ENCODE data around the gene SLC2A4.
A peak's percentile ranks its signal among the peaks of the same experiment; 100 is the strongest.
"Not testable (repeated sequence)": the region's sequence is repeated elsewhere in the genome, so short reads cannot be mapped to it uniquely, and the experiment has no call there.

The SLC2A4 gene

GRCh38 chr17:7239091-7240027 is 42.2 kb upstream of the SLC2A4 start, which contains the start of gene PHF23:
PHF23 (minus strand) TSS chr17:7239457; CDS start chr17:7239279, 178 bp downstream.
- peak within 1 kb of the TSS; percentile 89 for H3K9ac ChIP-seq (ENCODE audit: low read depth, low read length)
- H3K27me3 ChIP-seq (ENCODE audit: control insufficient read depth, insufficient read depth, low read length), result no peaks in the 10 kb centered on the region
- peaks cover 29% of the 10 kb centered on the region for H3K36me3 ChIP-seq (ENCODE audit: control insufficient read depth, insufficient read depth, low read length)
- no peaks in the 10 kb centered on the region for H3K9me3 ChIP-seq (ENCODE audit: control insufficient read depth, insufficient read depth, low read length)
- H3K4me3 ChIP-seq (ENCODE audit: low read depth, low read length), result peak within 1 kb of the TSS; percentile 95
- peaks cover 11% of the 10 kb centered on the region for H3K4me1 ChIP-seq (ENCODE audit: control insufficient read depth, insufficient read depth, low read length)

DNA sequence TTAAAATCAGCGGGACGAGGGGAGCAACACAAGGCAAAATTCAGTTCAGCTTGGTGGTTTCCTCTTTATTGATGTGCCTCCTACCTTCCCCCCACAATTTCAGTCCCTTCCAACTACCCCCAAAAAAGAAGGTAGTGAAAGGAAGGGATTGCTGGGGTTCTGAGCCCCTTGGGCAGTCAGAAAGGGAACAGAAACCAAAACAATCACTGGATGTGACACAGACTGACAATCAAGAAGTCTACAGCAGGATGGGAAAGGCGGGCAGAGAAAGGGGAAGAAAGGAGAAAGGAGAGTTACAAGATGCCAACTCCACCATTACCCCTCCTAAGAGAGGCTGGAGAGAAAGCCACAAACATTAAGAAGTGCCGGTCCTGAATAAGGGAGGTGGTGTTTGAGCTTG is 41.1 kb upstream of the SLC2A4 start:
- no peaks in the 10 kb centered on the region for H3K9me3 ChIP-seq (ENCODE audit: control insufficient read depth, insufficient read depth, low read length)
- no peak overlapping the region for H3K9ac ChIP-seq (ENCODE audit: low read depth, low read length)
- H3K27me3 ChIP-seq (ENCODE audit: control insufficient read depth, insufficient read depth, low read length), result no peaks in the 10 kb centered on the region
- H3K4me3 ChIP-seq (ENCODE audit: low read depth, low read length), result peak overlapping the region; percentile 95
- peaks cover 23% of the 10 kb centered on the region for H3K36me3 ChIP-seq (ENCODE audit: control insufficient read depth, insufficient read depth, low read length)
- peaks cover 11% of the 10 kb centered on the region for H3K4me1 ChIP-seq (ENCODE audit: control insufficient read depth, insufficient read depth, low read length)

DNA sequence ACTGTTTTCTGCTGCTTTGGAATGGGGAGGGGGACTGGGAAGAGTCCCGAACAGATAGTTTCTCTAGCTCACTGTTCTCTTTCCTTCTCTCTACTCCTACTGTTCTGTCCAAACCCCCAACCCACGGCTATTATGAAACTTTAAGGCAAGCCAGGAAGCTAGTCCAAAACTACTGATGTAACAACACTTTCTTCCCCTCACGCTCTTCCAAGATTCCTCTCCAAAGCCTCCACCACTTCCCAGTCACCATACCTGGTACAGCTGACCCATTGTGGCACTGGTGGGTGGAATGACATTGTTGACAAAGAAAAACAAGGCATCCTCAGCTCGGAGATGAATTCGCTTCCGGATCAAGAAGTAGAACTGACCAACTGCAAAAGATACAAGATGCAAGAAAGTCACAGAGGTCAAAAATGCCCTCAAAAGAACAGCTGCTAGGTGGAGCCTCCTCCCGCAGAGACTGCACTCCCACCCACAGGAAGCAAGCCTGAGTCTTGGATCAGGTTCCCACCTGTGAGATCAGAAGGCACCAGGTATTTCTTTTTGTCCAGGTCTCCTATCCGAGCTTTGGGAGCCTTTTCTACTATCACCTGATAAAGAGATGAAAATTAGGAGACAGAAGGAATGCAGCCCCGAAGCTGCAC is 40.3 kb upstream of the SLC2A4 start:
- Histone ChIP-seq H3K4me1 (ENCODE audit: control insufficient read depth, insufficient read depth, low read length) (peaks cover 11% of the 10 kb centered on the region), H3K27me3 (ENCODE audit: control insufficient read depth, insufficient read depth, low read length) (no peaks in the 10 kb centered on the region), H3K9me3 (ENCODE audit: control insufficient read depth, insufficient read depth, low read length) (no peaks in the 10 kb centered on the region), H3K9ac (ENCODE audit: low read depth, low read length) (peak overlapping the region; percentile 40), H3K4me3 (ENCODE audit: low read depth, low read length) (peak overlapping the region; percentile 95), H3K36me3 (ENCODE audit: control insufficient read depth, insufficient read depth, low read length) (peaks cover 21% of the 10 kb centered on the region)

DNA sequence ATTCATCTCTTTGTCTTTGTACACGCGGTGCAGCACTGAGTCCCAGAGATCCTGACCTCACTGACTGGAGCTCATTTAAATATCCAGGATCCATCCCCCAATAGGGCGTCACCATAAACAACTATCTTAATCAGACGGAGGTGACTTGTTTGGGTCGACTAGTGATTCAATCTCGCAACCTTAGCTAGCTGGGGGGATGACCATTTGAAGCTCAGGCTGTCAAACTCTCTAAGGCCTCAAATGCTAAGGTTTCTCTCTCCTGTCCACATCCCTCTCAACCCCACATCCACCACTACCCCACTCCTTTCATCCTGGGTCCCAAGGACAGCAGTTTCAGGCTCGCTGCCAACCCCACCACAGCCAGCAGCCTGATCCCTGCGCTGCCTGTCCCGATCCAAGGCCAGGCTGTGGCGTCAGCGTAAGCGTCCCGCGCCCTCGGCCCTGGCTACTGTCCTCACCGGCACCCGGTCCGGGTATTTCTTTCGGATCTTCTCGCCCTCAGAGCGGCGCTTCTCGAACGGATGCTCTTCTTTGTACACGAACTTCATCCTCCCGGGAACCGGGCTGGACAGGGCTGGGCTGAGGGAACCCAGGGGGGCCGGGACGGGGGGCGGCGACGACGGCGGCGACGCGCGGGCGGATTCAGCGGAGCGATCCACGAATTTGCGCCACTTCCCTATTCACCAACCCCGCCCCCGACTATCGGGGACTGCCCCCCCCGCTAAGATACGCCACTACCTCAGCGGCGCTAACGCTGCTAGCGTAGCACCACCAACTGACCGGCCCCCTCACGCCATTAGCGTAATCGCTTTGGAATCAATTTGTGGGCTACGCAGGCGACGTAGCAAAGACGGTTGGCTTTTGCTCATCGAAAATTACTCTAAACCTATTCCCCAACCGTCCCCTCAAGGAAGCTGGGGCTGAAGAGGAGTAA is 39.5 kb upstream of the SLC2A4 start, which contains the start of gene GABARAP:
TSS of gene GABARAP (minus strand) at position 667 of the 934 bp plus-strand sequence. CDS start at position 548, 119 bp downstream.
- no peaks in the 10 kb centered on the region for H3K9me3 ChIP-seq (ENCODE audit: control insufficient read depth, insufficient read depth, low read length)
- H3K4me1 ChIP-seq (ENCODE audit: control insufficient read depth, insufficient read depth, low read length), result peaks cover 10% of the 10 kb centered on the region
- H3K4me3 ChIP-seq (ENCODE audit: low read depth, low read length), result peak within 1 kb of the TSS; percentile 95
- H3K36me3 ChIP-seq (ENCODE audit: control insufficient read depth, insufficient read depth, low read length), result peaks cover 14% of the 10 kb centered on the region
- no peaks in the 10 kb centered on the region for H3K27me3 ChIP-seq (ENCODE audit: control insufficient read depth, insufficient read depth, low read length)
- H3K9ac ChIP-seq (ENCODE audit: low read depth, low read length), result peak within 1 kb of the TSS; percentile 86

DNA sequence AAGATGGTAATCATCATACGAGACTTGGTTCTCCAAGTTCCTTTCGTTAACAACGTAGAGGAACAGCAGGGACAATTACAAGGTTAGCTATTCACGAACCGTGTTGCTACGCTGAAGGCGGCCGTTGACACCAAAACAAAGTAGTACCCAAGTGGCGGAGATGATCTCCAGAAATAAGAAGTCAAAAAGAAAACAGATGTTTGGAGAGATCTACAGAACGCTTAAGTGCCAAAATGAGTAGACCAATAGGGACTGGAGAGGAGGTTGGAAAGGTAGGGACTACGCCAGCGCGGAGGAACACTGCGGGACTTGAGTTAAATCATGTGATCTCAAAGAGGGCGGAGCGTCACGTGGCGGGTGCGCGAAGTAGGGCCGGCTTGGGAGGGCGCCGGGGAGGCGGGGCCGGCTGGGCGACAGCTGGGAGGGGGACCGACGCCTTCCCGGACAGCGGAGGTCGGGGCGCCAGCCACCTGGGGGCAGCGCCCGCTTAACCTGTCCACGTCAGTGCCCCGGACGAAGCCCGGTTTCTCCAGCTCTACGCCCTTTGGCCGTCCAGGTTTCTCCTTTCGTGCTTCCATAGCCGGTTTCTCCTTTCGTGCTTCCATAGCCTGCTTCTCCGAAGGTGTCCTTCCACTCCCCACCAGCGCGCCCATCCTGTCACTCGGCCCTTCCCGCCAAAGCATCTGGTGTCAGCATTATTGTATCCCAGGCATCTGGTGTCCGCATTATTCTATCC is 38.6 kb upstream of the SLC2A4 start:
- H3K36me3 ChIP-seq (ENCODE audit: control insufficient read depth, insufficient read depth, low read length), result peaks cover 14% of the 10 kb centered on the region
- no peaks in the 10 kb centered on the region for H3K27me3 ChIP-seq (ENCODE audit: control insufficient read depth, insufficient read depth, low read length)
- H3K9me3 ChIP-seq (ENCODE audit: control insufficient read depth, insufficient read depth, low read length), result no peaks in the 10 kb centered on the region
- peak overlapping the region; percentile 95 for H3K4me3 ChIP-seq (ENCODE audit: low read depth, low read length)
- H3K9ac ChIP-seq (ENCODE audit: low read depth, low read length), result peak overlapping the region; percentile 70
- peaks cover 6% of the 10 kb centered on the region for H3K4me1 ChIP-seq (ENCODE audit: control insufficient read depth, insufficient read depth, low read length)

GRCh38 chr17:7243453-7243729 is 38.1 kb upstream of the SLC2A4 start:
- peaks cover 6% of the 10 kb centered on the region for H3K4me1 ChIP-seq (ENCODE audit: control insufficient read depth, insufficient read depth, low read length)
- peak overlapping the region; percentile 95 for H3K4me3 ChIP-seq (ENCODE audit: low read depth, low read length)
- peak overlapping the region; percentile 57 for H3K9ac ChIP-seq (ENCODE audit: low read depth, low read length)
- H3K9me3 ChIP-seq (ENCODE audit: control insufficient read depth, insufficient read depth, low read length), result no peaks in the 10 kb centered on the region
- no peaks in the 10 kb centered on the region for H3K27me3 ChIP-seq (ENCODE audit: control insufficient read depth, insufficient read depth, low read length)
- H3K36me3 ChIP-seq (ENCODE audit: control insufficient read depth, insufficient read depth, low read length), result peaks cover 14% of the 10 kb centered on the region

GRCh38 chr17:7243838-7244237 is 37.7 kb upstream of the SLC2A4 start:
- not testable (repeated sequence) for H3K4me1 ChIP-seq (ENCODE audit: control insufficient read depth, insufficient read depth, low read length); H3K4me3 ChIP-seq (ENCODE audit: low read depth, low read length); H3K9ac ChIP-seq (ENCODE audit: low read depth, low read length); H3K27me3 ChIP-seq (ENCODE audit: control insufficient read depth, insufficient read depth, low read length); H3K9me3 ChIP-seq (ENCODE audit: control insufficient read depth, insufficient read depth, low read length)
- peaks cover 14% of the 10 kb centered on the region for H3K36me3 ChIP-seq (ENCODE audit: control insufficient read depth, insufficient read depth, low read length)

DNA sequence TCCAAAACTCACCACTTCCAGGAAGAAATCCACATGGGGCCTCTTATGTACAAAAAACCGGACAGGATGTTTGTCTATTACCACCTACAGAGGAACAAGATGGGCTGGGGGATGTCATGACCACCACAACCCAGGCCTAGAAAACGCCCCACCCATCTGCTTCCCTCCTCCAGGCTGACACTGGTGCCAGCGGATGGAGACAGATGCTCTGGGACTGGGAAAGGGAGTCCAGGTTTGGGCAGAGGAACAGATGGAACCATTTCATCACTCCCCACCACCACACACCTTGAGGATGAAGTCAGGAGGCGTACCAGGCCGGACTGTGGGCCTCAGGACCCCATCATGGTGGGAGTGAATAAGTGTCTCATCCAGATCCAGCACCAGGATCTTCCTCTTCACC is 34.7 kb upstream of the SLC2A4 start:
- no peaks in the 10 kb centered on the region for H3K27me3 ChIP-seq (ENCODE audit: control insufficient read depth, insufficient read depth, low read length)
- no peak overlapping the region for H3K9ac ChIP-seq (ENCODE audit: low read depth, low read length)
- H3K4me1 ChIP-seq (ENCODE audit: control insufficient read depth, insufficient read depth, low read length), result peaks cover 3% of the 10 kb centered on the region
- H3K36me3 ChIP-seq (ENCODE audit: control insufficient read depth, insufficient read depth, low read length), result peaks cover 11% of the 10 kb centered on the region
- no peak overlapping the region for H3K4me3 ChIP-seq (ENCODE audit: low read depth, low read length)
- no peaks in the 10 kb centered on the region for H3K9me3 ChIP-seq (ENCODE audit: control insufficient read depth, insufficient read depth, low read length)

DNA sequence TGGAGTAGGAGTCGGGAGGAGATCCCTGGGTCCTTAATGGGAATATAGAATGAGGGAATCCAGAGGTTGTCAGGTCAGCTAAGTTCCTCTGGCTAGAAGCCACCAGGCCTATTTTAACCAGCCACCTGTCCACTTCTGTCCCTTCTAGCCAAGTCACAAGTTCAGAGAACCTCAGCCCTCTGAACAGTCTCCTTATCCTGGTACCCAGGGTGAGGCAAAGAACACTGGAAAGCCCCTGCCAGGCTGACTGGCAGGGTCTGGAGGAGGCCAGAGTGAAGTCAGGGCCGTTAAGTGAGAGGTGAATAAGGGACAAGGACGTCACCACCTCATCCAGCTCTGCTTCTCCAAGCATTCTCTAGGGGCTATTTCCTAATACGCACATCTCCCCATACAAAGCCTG is 32.7 kb upstream of the SLC2A4 start:
- Histone ChIP-seq H3K9ac (ENCODE audit: low read depth, low read length) (no peak overlapping the region), H3K4me1 (ENCODE audit: control insufficient read depth, insufficient read depth, low read length) (peaks cover 7% of the 10 kb centered on the region), H3K9me3 (ENCODE audit: control insufficient read depth, insufficient read depth, low read length) (no peaks in the 10 kb centered on the region), H3K36me3 (ENCODE audit: control insufficient read depth, insufficient read depth, low read length) (peaks cover 11% of the 10 kb centered on the region), H3K4me3 (ENCODE audit: low read depth, low read length) (no peak overlapping the region), H3K27me3 (ENCODE audit: control insufficient read depth, insufficient read depth, low read length) (no peaks in the 10 kb centered on the region)

DNA sequence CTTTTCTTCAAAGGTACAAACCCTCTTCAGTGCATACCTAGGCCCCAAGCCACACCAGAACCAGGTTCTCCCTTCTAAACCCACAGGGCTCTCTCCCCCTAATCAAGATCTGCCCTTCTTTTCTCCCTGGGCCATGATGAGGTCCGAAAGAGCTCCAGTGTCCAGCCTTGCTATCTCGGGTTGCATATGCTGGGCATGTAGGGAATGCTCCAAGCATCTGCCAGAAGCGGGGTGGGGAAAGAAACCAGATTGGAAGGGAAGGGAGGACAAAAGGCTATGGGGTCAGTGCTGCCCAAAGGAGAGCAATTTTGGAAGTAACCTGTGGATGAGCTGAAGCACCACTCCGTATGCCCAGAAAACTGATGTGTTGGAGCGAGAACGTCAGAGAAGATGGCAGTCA is 32.3 kb upstream of the SLC2A4 start:
- no peaks in the 10 kb centered on the region for H3K27me3 ChIP-seq (ENCODE audit: control insufficient read depth, insufficient read depth, low read length)
- H3K4me3 ChIP-seq (ENCODE audit: low read depth, low read length), result no peak overlapping the region
- peaks cover 8% of the 10 kb centered on the region for H3K36me3 ChIP-seq (ENCODE audit: control insufficient read depth, insufficient read depth, low read length)
- H3K9ac ChIP-seq (ENCODE audit: low read depth, low read length), result no peak overlapping the region
- H3K9me3 ChIP-seq (ENCODE audit: control insufficient read depth, insufficient read depth, low read length), result no peaks in the 10 kb centered on the region
- peaks cover 7% of the 10 kb centered on the region for H3K4me1 ChIP-seq (ENCODE audit: control insufficient read depth, insufficient read depth, low read length)

GRCh38 chr17:7249830-7250229 is 31.7 kb upstream of the SLC2A4 start:
- Histone ChIP-seq H3K9me3 (ENCODE audit: control insufficient read depth, insufficient read depth, low read length) (no peaks in the 10 kb centered on the region), H3K4me3 (ENCODE audit: low read depth, low read length) (peak overlapping the region; percentile 92), H3K9ac (ENCODE audit: low read depth, low read length) (peak overlapping the region; percentile 67), H3K36me3 (ENCODE audit: control insufficient read depth, insufficient read depth, low read length) (peaks cover 5% of the 10 kb centered on the region), H3K27me3 (ENCODE audit: control insufficient read depth, insufficient read depth, low read length) (no peaks in the 10 kb centered on the region), H3K4me1 (ENCODE audit: control insufficient read depth, insufficient read depth, low read length) (peaks cover 7% of the 10 kb centered on the region)

Data from iPS-15b (cell line).